ENCODE data around the gene XRCC5. TPM values are rescaled to one million over a fixed set of nuclear protein-coding genes. Genes with fewer than 3 reads are reported as not detected.
A peak's percentile ranks its signal among the peaks of the same experiment; 100 is the strongest.

XRCC5 gene
- total and polyA plus RNA-seq, 2 donors (not counting 1 experiment from before 2014, with no cell fraction given), result 152 to 278 TPM

- TF ChIP-seq CTCF (conservative IDR thresholded peaks at IDR 0.05 in 1 of 2, IDR thresholded peaks at IDR 0.05 in 1 of 2; ENCODE audit: low read depth in 1 of 2, low read length in 2 of 2) (no peak), EZH2 (IDR thresholded peaks at IDR 0.05; ENCODE audit: low read length, missing control alignments) (no peak)
- Histone ChIP-seq H3K27me3 (ENCODE audit: control insufficient read depth, insufficient read depth, low read length) (no peaks in the 10 kb centered on the region), H3K9ac (ENCODE audit: insufficient read depth, low read length) (no peak overlapping the region), H3K9me3 (ENCODE audit: control insufficient read depth, insufficient read depth, low read depth, low read length) (no peaks in the 10 kb centered on the region), H2AFZ (ENCODE audit: low read length) (no peak overlapping the region), H3K4me1 (ENCODE audit: control insufficient read depth, extremely low read depth, insufficient read depth, low read length) (no peaks in the 10 kb centered on the region), H3K27ac (ENCODE audit: insufficient read depth, low read length) (no peak overlapping the region), H3K4me3 (replicated peaks in 1 of 4; ENCODE audit: control extremely low read depth in 1 of 4, insufficient read depth in 1 of 4, low read depth in 3 of 4, low read length in 4 of 4) (no peak overlapping the region), H4K20me1 (ENCODE audit: control insufficient read depth, extremely low read depth, insufficient read depth, low read length) (no peaks in the 10 kb centered on the region), H3K36me3 (ENCODE audit: control insufficient read depth, insufficient read depth, low read length) (no peaks in the 10 kb centered on the region), H3K4me2 (ENCODE audit: extremely low read depth, insufficient read depth, low read length) (no peak overlapping the region), H3K79me2 (ENCODE audit: control insufficient read depth, insufficient read depth, low read length) (no peaks in the 10 kb centered on the region)
- peak in 1 of 2 donors; percentile 30 for DNase-seq (ENCODE audit: low read depth in 2 of 2)
These were observed 26.3 kb upstream of the XRCC5 start for GRCh38 chr2:216082805-216083204.

GRCh38 chr2:216083464-216084281 is 25.5 kb upstream of the XRCC5 start:
- no peaks in the 10 kb centered on the region for H4K20me1 ChIP-seq (ENCODE audit: control insufficient read depth, extremely low read depth, insufficient read depth, low read length)
- H3K79me2 ChIP-seq (ENCODE audit: control insufficient read depth, insufficient read depth, low read length), result no peaks in the 10 kb centered on the region
- no peaks in the 10 kb centered on the region for H3K27me3 ChIP-seq (ENCODE audit: control insufficient read depth, insufficient read depth, low read length)
- DNase-seq (ENCODE audit: low read depth in 2 of 2), result peak; percentile 31 to 98
- H2AFZ ChIP-seq (ENCODE audit: low read length), result no peak overlapping the region
- H3K9ac ChIP-seq (ENCODE audit: insufficient read depth, low read length), result no peak overlapping the region
- no peaks in the 10 kb centered on the region for H3K9me3 ChIP-seq (ENCODE audit: control insufficient read depth, insufficient read depth, low read depth, low read length)
- H3K27ac ChIP-seq (ENCODE audit: insufficient read depth, low read length), result no peak overlapping the region
- no peak overlapping the region for H3K4me2 ChIP-seq (ENCODE audit: extremely low read depth, insufficient read depth, low read length)
- no peak overlapping the region for H3K4me3 ChIP-seq (replicated peaks in 1 of 4; ENCODE audit: control extremely low read depth in 1 of 4, insufficient read depth in 1 of 4, low read depth in 3 of 4, low read length in 4 of 4)
- TF ChIP-seq EZH2 (IDR thresholded peaks at IDR 0.05; ENCODE audit: low read length, missing control alignments), result no peak
- no peak for TF ChIP-seq CTCF (conservative IDR thresholded peaks at IDR 0.05 in 1 of 2, IDR thresholded peaks at IDR 0.05 in 1 of 2; ENCODE audit: low read depth in 1 of 2, low read length in 2 of 2)
- H3K4me1 ChIP-seq (ENCODE audit: control insufficient read depth, extremely low read depth, insufficient read depth, low read length), result no peaks in the 10 kb centered on the region
- H3K36me3 ChIP-seq (ENCODE audit: control insufficient read depth, insufficient read depth, low read length), result no peaks in the 10 kb centered on the region

GRCh38 chr2:216084547-216084946 is 24.6 kb upstream of the XRCC5 start:
- Histone ChIP-seq H3K4me1 (ENCODE audit: control insufficient read depth, extremely low read depth, insufficient read depth, low read length) (no peaks in the 10 kb centered on the region), H3K36me3 (ENCODE audit: control insufficient read depth, insufficient read depth, low read length) (no peaks in the 10 kb centered on the region), H3K79me2 (ENCODE audit: control insufficient read depth, insufficient read depth, low read length) (no peaks in the 10 kb centered on the region), H3K9ac (ENCODE audit: insufficient read depth, low read length) (no peak overlapping the region), H3K4me3 (replicated peaks in 1 of 4; ENCODE audit: control extremely low read depth in 1 of 4, insufficient read depth in 1 of 4, low read depth in 3 of 4, low read length in 4 of 4) (no peak overlapping the region), H3K27ac (ENCODE audit: insufficient read depth, low read length) (no peak overlapping the region), H3K9me3 (ENCODE audit: control insufficient read depth, insufficient read depth, low read depth, low read length) (no peaks in the 10 kb centered on the region), H3K27me3 (ENCODE audit: control insufficient read depth, insufficient read depth, low read length) (no peaks in the 10 kb centered on the region), H4K20me1 (ENCODE audit: control insufficient read depth, extremely low read depth, insufficient read depth, low read length) (no peaks in the 10 kb centered on the region), H2AFZ (ENCODE audit: low read length) (no peak overlapping the region), H3K4me2 (ENCODE audit: extremely low read depth, insufficient read depth, low read length) (no peak overlapping the region)
- TF ChIP-seq EZH2 (IDR thresholded peaks at IDR 0.05; ENCODE audit: low read length, missing control alignments) (no peak), CTCF (conservative IDR thresholded peaks at IDR 0.05 in 1 of 2, IDR thresholded peaks at IDR 0.05 in 1 of 2; ENCODE audit: low read depth in 1 of 2, low read length in 2 of 2) (no peak)
- peak in 1 of 2 donors; percentile 16 for DNase-seq (ENCODE audit: low read depth in 2 of 2)
